Vagina (tissue), 2 donors: ENCODE data around the gene PHF20. TPM values are rescaled to one million over a fixed set of nuclear protein-coding genes. Genes with fewer than 3 reads are reported as not detected.

Experiments used
- DNase-seq, 2 donors: peaks; one replicate each; pipeline ENCODE4 v3.0.0-alpha.2; 2017; ENCODE audit errors: extremely low spot score in 2 of 2
- H3K27ac ChIP-seq: fragments of 200-600 bp; sonication (generic); one replicate; pipeline ENCODE4 v1.5.1; 2019
- H3K27me3 ChIP-seq: fragments of 200-600 bp; sonication (generic); one replicate; pipeline ENCODE4 v1.5.1; 2019
- H3K36me3 ChIP-seq, 2 donors: fragments of 200-600 bp; sonication (generic); one replicate each; pipeline ENCODE4 v1.5.1; 2017 to 2019
- H3K4me1 ChIP-seq: fragments of 200-600 bp; sonication (generic); one replicate; pipeline ENCODE4 v1.5.1; 2019
- H3K4me3 ChIP-seq, 2 donors: fragments of 200-600 bp; sonication (generic); 1 replicate in 1 of 2; 2 replicates in 1 of 2; pipeline ENCODE4 v1.5.1; 2016 to 2019
- H3K9me3 ChIP-seq: fragments of 200-600 bp; sonication (generic); one replicate; pipeline ENCODE4 v1.5.1; 2019
- CTCF ChIP-seq, 3 experiments: fragments of 450-650 bp in 2 of 3; fragments of 200-600 bp in 1 of 3; sonication (generic) in 1 of 3; IDR thresholded peaks; one replicate each; pipeline ENCODE4 v1.5.1; 2017 to 2019; ENCODE audit warnings: antibody characterized with exemption in 3 of 3, mild to moderate bottlenecking in 2 of 3, moderate library complexity in 2 of 3
- POLR2A ChIP-seq, 2 donors: fragments of 450-650 bp; IDR thresholded peaks; one replicate each; pipeline ENCODE4 v1.6.1; 2017; ENCODE audit warnings: antibody characterized with exemption in 2 of 2, mild to moderate bottlenecking in 2 of 2, moderate library complexity in 2 of 2
- POLR2AphosphoS5 ChIP-seq, 2 donors: sonication (generic); formaldehyde crosslinking; IDR thresholded peaks; one replicate each; pipeline ENCODE4 v1.9.0; 2017; ENCODE audit warnings: antibody characterized with exemption in 2 of 2, mild to moderate bottlenecking in 2 of 2, low read depth in 1 of 2; ENCODE audit not compliant: insufficient read depth in 1 of 2
- intact Hi-C: fragments of 100-400 bp; cut with DNase I; formaldehyde crosslinking; loops from one replicate; pipeline ENCODE4 v1.15.1; 2023
- total RNA-seq: library from RNA; depleted of rRNA; stranded (reverse); fragments of >200 nt; gene quantifications from one replicate; pipeline ENCODE4 v1.2.3, GENCODE V29; 2016

The PHF20 gene
- total RNA-seq, 1 donor from 2014 or later = 37.3 TPM

GRCh38 chr20:35974256-35974655 is 202.4 kb downstream of the PHF20 start:
- DNase-seq = no peak
- Histone ChIP-seq H3K9me3 (no peaks in the 10 kb centered on the region), H3K27me3 (no peaks in the 10 kb centered on the region), H3K27ac (no peak overlapping the region), H3K36me3 (no peaks in the 10 kb centered on the region), H3K4me1 (no peaks in the 10 kb centered on the region), H3K4me3 (no peak overlapping the region)
- no peak for TF ChIP-seq POLR2A (IDR thresholded peaks at IDR 0.05)
- TF ChIP-seq CTCF (IDR thresholded peaks at IDR 0.05) = no peak
- no peak for TF ChIP-seq POLR2AphosphoS5 (IDR thresholded peaks at IDR 0.05; ENCODE audit: insufficient read depth in 1 of 2, low read depth in 1 of 2)
- intact Hi-C loops = no loop called here

GRCh38 chr20:35975576-35976373 is 204.0 kb downstream of the PHF20 start:
- no peaks in the 10 kb centered on the region for H3K36me3 ChIP-seq

GRCh38 chr20:35978041-35978513 is 206.3 kb downstream of the PHF20 start:
- Histone ChIP-seq H3K27me3 (no peaks in the 10 kb centered on the region), H3K36me3 (no peaks in the 10 kb centered on the region), H3K4me3 (no peak overlapping the region), H3K27ac (no peak overlapping the region), H3K9me3 (no peaks in the 10 kb centered on the region), H3K4me1 (no peaks in the 10 kb centered on the region)
- DNase-seq = no peak
- intact Hi-C loops = no loop called here
- TF ChIP-seq CTCF (IDR thresholded peaks at IDR 0.05) (no peak), POLR2AphosphoS5 (IDR thresholded peaks at IDR 0.05; ENCODE audit: insufficient read depth in 1 of 2, low read depth in 1 of 2) (no peak), POLR2A (IDR thresholded peaks at IDR 0.05) (no peak)

More at GRCh38 chr20:35975576-35976373, 204.0 kb downstream of the PHF20 start:
- no peak for DNase-seq
- no peaks in the 10 kb centered on the region for H3K27me3 ChIP-seq
- intact Hi-C loops = no loop called here
- H3K4me1 ChIP-seq = no peaks in the 10 kb centered on the region
- H3K27ac ChIP-seq = no peak overlapping the region
- TF ChIP-seq CTCF (IDR thresholded peaks at IDR 0.05) (no peak), POLR2A (IDR thresholded peaks at IDR 0.05) (no peak), POLR2AphosphoS5 (IDR thresholded peaks at IDR 0.05; ENCODE audit: insufficient read depth in 1 of 2, low read depth in 1 of 2) (no peak)
- no peak overlapping the region for H3K4me3 ChIP-seq
- H3K9me3 ChIP-seq = no peaks in the 10 kb centered on the region

- Histone ChIP-seq H3K27me3 (no peaks in the 10 kb centered on the region), H3K27ac (no peak overlapping the region), H3K4me1 (no peaks in the 10 kb centered on the region), H3K9me3 (no peaks in the 10 kb centered on the region), H3K4me3 (no peak overlapping the region), H3K36me3 (no peaks in the 10 kb centered on the region)
- intact Hi-C loops = no loop called here
- TF ChIP-seq POLR2AphosphoS5 (IDR thresholded peaks at IDR 0.05; ENCODE audit: insufficient read depth in 1 of 2, low read depth in 1 of 2) (no peak), CTCF (IDR thresholded peaks at IDR 0.05) (no peak), POLR2A (IDR thresholded peaks at IDR 0.05) (no peak)
- no peak for DNase-seq
Measured at GRCh38 chr20:35979544-35979943, 207.7 kb downstream of the PHF20 start.

GRCh38 chr20:35981969-35982368 is 210.2 kb downstream of the PHF20 start:
- no peaks in the 10 kb centered on the region for H3K36me3 ChIP-seq
- H3K4me1 ChIP-seq = no peaks in the 10 kb centered on the region
- DNase-seq = no peak
- intact Hi-C loops = no loop called here
- TF ChIP-seq POLR2A (IDR thresholded peaks at IDR 0.05) (no peak), POLR2AphosphoS5 (IDR thresholded peaks at IDR 0.05; ENCODE audit: insufficient read depth in 1 of 2, low read depth in 1 of 2) (no peak), CTCF (IDR thresholded peaks at IDR 0.05) (no peak)
- no peak overlapping the region for H3K27ac ChIP-seq
- H3K27me3 ChIP-seq = no peaks in the 10 kb centered on the region
- H3K4me3 ChIP-seq = no peak overlapping the region
- no peaks in the 10 kb centered on the region for H3K9me3 ChIP-seq
